Endothelial cell (in vitro differentiated cells): ENCODE measurements around the gene FARP2. TPM values are rescaled to one million over a fixed set of nuclear protein-coding genes. Genes with fewer than 3 reads are reported as not detected.

Experiments used
- DNase-seq: peaks from one replicate; pipeline ENCODE4 v3.0.0; 2021; ENCODE audit warnings: low spot score
- H3K27ac Mint-ChIP-seq: one replicate; pipeline ENCODE4 v1.8.0; 2021; ENCODE audit warnings: mixed read lengths, inconsistent platforms; ENCODE audit not compliant: unreplicated experiment
- H3K27me3 Mint-ChIP-seq: one replicate; pipeline ENCODE4 v1.8.0; 2021; ENCODE audit warnings: mild to moderate bottlenecking, moderate library complexity, mixed read lengths, inconsistent platforms; ENCODE audit not compliant: unreplicated experiment
- H3K36me3 Mint-ChIP-seq: one replicate; pipeline ENCODE4 v1.8.0; 2021; ENCODE audit warnings: mild to moderate bottlenecking, low read depth, mixed read lengths, inconsistent platforms; ENCODE audit not compliant: unreplicated experiment
- H3K4me1 Mint-ChIP-seq: one replicate; pipeline ENCODE4 v1.8.0; 2021; ENCODE audit warnings: mild to moderate bottlenecking, mixed read lengths, inconsistent platforms; ENCODE audit not compliant: unreplicated experiment
- H3K4me3 Mint-ChIP-seq: one replicate; pipeline ENCODE4 v1.8.0; 2021; ENCODE audit warnings: mild to moderate bottlenecking, mixed read lengths, inconsistent platforms; ENCODE audit not compliant: unreplicated experiment
- H3K9me3 Mint-ChIP-seq: one replicate; pipeline ENCODE4 v1.8.0; 2021; ENCODE audit warnings: mixed read lengths, inconsistent platforms; ENCODE audit not compliant: unreplicated experiment
- CTCF ChIP-seq: fragments of 200-600 bp; sonication (generic); IDR thresholded peaks from one replicate; pipeline ENCODE4 v1.5.0; 2021; ENCODE audit warnings: antibody characterized with exemption; ENCODE audit not compliant: unreplicated experiment
- total RNA-seq: library from RNA; stranded (reverse); fragmentation: NEBNext Ultra II Directional; extraction: Animal tissue kit (Norgen Biotek cat#: 25700); gene quantifications from one replicate; pipeline ENCODE4 v1.2.1, GENCODE V29; 2021; ENCODE audit not compliant: unreplicated experiment

FARP2 gene
- total RNA-seq, 1 donor from 2014 or later: 19.1 TPM

GRCh38 chr2:241351640-241352031, 4.4 kb upstream of the FARP2 start:
- Mint-ChIP-seq H3K27ac (no peak overlapping the region), H3K27me3 (peaks cover 4% of the 10 kb centered on the region)

DNA sequence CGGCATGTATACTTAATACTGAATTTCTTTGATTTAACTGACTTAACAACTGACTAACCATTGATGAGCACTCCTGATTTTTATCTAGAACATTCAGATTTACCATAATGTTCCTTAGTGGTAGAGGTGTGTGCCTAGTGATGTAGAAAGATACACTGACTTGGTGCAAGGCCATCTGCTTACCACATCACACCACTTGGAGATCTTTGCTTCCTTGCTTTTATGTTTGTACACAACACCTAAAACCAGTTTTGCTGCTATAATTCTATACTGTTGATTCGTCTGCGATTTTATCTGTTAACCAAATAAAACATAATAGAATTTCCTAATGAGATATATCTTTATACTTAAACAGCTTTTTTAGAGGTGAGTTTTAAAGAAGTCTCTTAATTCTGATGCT, 3.9 kb upstream of the FARP2 start:
- Mint-ChIP-seq H3K36me3 (peaks cover 35% of the 10 kb centered on the region), H3K4me3 (peak overlapping the region; percentile 14), H3K9me3 (no peaks in the 10 kb centered on the region), H3K27ac (no peak overlapping the region), H3K4me1 (peaks cover 10% of the 10 kb centered on the region), H3K27me3 (peaks cover 4% of the 10 kb centered on the region)
- no peak for DNase-seq
- TF ChIP-seq CTCF: no peak

More at GRCh38 chr2:241351640-241352031, 4.4 kb upstream of the FARP2 start:
- Mint-ChIP-seq H3K4me3 (no peak overlapping the region), H3K9me3 (no peaks in the 10 kb centered on the region), H3K36me3 (peaks cover 38% of the 10 kb centered on the region), H3K4me1 (peaks cover 7% of the 10 kb centered on the region)
- no peak for DNase-seq
- no peak for TF ChIP-seq CTCF

- Mint-ChIP-seq H3K9me3 (no peaks in the 10 kb centered on the region), H3K4me1 (peaks cover 21% of the 10 kb centered on the region)
These were observed 1.1 kb upstream of the FARP2 start for GRCh38 chr2:241354668-241355658.

GRCh38 chr2:241356871-241357260, 781 bp downstream of the FARP2 start:
- H3K9me3 Mint-ChIP-seq: no peaks in the 10 kb centered on the region
- DNase-seq: no peak
- H3K27me3 Mint-ChIP-seq: peaks cover 2% of the 10 kb centered on the region
- H3K27ac Mint-ChIP-seq: no peak overlapping the region
- peaks cover 10% of the 10 kb centered on the region for H3K36me3 Mint-ChIP-seq
- no peak for TF ChIP-seq CTCF
- H3K4me3 Mint-ChIP-seq: peak overlapping the region; percentile 80
- H3K4me1 Mint-ChIP-seq: peaks cover 21% of the 10 kb centered on the region

More at GRCh38 chr2:241354668-241355658, 1.1 kb upstream of the FARP2 start:
- peak; percentile 59 for DNase-seq
- Mint-ChIP-seq H3K36me3 (peaks cover 23% of the 10 kb centered on the region), H3K27me3 (peaks cover 4% of the 10 kb centered on the region), H3K4me3 (no peak overlapping the region), H3K27ac (peak overlapping the region; percentile 33)
- TF ChIP-seq CTCF: no peak

- Mint-ChIP-seq H3K9me3 (no peaks in the 10 kb centered on the region), H3K27ac (no peak overlapping the region), H3K4me1 (peaks cover 21% of the 10 kb centered on the region), H3K36me3 (peaks cover 6% of the 10 kb centered on the region), H3K27me3 (peaks cover 2% of the 10 kb centered on the region), H3K4me3 (peak overlapping the region; percentile 80)
- DNase-seq: no peak
- TF ChIP-seq CTCF: no peak
These were observed 1.4 kb downstream of the FARP2 start for GRCh38 chr2:241357531-241357930.
